Omental fat pad (tissue), 4 donors: ENCODE measurements around the gene CATSPERD. TPM values are rescaled to one million over a fixed set of nuclear protein-coding genes. Genes with fewer than 3 reads are reported as not detected.

Source experiments
- ATAC-seq: fragments of 150-250 bp; one replicate; pipeline ENCODE4 v1.9.1; 2016; ENCODE audit warnings: mild to moderate bottlenecking, moderate library complexity; ENCODE audit not compliant: low FRiP score
- DNase-seq: peaks from one replicate; pipeline ENCODE4 v3.0.0-alpha.2; 2019; ENCODE audit warnings: low spot score
- total RNA-seq, 4 donors: library from RNA; depleted of rRNA; stranded (reverse); fragments of >200 nt; gene quantifications; one replicate each; pipeline ENCODE4 v1.1.0, GENCODE V29; 2016
- TF ChIP-seq, protein P1 (sequence below), 3 donors: fragments of 450-650 bp; IDR thresholded peaks; one replicate each; pipeline ENCODE4 v1.5.1; 2016 to 2017; ENCODE audit warnings: antibody characterized with exemption in 3 of 3, mild to moderate bottlenecking in 3 of 3, moderate library complexity in 2 of 3

The CATSPERD gene
- total RNA-seq, 4 donors from 2014 or later: not detected

DNA sequence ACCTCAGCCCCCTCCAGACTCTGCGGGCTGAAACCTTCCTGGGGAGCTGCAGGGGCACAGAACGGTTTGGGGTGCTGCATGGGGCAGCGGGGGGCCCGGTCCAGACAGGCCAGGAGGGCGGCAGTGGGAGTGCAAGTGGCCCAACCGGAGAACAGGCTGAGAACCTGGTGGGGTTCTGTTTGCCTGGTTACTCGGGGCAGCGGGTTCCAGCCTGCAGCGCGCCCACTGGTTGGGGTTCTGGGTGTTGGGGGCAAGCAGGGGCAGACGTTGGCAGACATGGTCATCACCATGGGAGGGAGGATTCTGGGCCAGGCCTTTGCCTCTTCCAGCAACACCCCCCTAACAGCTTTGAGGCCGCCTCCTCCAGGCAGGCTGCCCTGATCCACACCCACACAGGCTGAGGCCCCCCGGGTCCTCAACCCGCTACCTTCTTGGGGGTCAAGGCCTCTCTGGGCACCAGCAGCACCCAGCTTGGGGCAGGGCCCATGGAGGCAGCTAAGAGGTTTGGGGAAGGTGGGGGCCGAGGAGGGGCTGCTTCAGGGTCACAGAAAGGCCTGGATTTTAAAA, 64.2 kb downstream of the CATSPERD start, which contains the start of gene PRR22:
PRR22 (minus strand) TSS at position 166 of the 567 bp plus-strand sequence; CDS start at position 80, 86 bp downstream.
- ATAC-seq (no peak), DNase-seq (no peak)
- TF ChIP-seq, protein P1, sequence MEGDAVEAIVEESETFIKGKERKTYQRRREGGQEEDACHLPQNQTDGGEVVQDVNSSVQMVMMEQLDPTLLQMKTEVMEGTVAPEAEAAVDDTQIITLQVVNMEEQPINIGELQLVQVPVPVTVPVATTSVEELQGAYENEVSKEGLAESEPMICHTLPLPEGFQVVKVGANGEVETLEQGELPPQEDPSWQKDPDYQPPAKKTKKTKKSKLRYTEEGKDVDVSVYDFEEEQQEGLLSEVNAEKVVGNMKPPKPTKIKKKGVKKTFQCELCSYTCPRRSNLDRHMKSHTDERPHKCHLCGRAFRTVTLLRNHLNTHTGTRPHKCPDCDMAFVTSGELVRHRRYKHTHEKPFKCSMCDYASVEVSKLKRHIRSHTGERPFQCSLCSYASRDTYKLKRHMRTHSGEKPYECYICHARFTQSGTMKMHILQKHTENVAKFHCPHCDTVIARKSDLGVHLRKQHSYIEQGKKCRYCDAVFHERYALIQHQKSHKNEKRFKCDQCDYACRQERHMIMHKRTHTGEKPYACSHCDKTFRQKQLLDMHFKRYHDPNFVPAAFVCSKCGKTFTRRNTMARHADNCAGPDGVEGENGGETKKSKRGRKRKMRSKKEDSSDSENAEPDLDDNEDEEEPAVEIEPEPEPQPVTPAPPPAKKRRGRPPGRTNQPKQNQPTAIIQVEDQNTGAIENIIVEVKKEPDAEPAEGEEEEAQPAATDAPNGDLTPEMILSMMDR (IDR thresholded peaks at IDR 0.05): no peak

DNA sequence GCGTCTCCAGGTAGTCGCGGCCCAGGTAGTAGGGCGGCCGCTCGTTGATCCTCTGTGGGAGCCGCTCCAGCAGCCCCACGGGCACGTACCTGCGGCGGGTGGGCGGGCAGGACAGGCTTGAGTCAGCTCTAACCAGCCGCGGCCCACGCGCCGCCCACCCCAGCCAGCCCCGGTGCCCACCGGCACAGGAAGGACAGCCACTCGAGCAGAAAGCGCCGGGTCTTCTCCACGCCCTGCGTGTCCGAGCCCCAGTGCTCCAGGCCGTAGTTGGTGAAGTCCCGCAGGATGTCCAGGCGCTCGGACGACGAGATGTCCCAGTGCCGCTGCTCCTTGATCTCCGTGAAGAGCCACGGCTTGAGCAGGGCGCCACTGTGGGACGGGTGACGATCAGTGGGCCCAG, 65.0 kb downstream of the CATSPERD start:
- TF ChIP-seq, protein P1 (IDR thresholded peaks at IDR 0.05): no peak
- no peak for DNase-seq
- no peak for ATAC-seq

DNA sequence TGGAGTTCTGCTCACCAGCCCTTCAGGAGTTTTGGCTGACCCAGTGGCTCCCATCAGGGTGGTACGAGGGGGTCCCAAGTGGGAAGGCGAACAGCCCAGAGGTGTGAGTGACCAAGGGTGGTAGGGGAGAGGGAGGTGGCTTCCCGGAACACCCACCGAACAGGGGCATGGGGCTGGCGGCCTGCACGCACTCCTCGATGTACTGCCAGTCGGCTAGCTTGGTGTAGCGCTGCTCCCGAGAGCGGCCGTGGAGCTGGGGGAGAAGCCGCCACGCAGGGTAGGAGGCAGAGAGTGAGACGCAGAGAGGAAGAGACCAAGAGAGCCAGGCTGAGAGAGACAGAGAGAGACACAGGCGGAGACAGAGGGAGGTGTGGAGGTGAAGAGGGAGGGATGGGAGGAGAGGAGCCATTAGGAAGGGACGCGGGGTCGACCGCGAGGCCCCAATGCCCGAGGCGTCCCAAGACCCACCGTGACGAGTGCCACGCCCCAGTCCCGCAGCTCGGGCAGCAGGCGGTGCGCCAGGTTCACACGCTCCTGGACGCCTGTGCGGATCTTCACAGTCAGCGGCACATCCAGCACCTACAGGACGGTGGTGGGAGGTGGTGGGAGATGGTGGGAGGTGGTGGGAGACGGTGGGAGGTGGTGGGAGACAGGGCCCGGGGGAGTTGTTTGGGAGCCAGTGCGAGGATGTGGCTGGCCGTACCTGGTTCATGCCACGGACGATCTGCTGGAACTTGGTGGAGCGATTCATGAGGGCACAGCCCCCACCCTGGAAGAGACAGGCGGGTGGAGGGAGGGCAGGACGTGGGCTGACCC, 66.4 kb downstream of the CATSPERD start:
- TF ChIP-seq, protein P1 (IDR thresholded peaks at IDR 0.05): no peak
- DNase-seq: no peak
- ATAC-seq: no peak

DNA sequence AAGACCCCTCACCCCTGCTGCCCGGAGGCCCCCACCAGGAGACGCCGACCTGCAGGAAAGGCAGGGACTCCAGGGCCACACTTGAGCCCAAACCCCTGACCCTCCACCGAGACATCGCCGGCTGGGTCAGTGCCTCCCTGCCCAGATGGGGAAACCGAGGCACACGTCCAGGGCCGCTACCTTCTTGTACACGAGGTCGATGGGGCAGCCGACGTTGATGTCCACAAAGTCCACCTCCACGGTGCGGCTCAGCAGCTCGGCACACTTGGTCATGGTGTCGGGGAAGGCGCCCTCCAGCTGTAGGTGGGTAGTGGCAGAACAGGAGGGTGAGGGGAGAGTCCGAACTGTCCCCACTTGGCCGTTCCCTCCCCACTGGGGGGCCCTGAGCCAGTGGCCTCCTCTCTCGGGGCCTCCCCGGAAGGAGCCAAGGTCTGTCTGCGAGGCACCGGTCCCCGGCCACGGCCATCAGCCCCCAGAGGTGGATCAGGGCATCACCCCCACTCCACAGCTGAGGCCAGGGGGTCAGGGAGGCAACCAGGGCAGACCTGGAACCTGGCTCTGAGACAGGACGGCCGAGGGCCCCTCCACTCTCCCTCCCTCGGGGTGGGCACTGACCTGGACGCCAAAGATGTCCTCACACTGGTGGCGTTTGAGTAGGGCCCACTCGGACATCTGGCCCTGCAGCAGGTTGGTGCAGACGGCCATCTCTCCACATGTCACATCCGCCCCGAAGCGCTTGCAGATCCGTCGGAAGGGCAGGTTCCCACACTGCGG, 67.2 kb downstream of the CATSPERD start:
- DNase-seq: no peak
- TF ChIP-seq, protein P1 (IDR thresholded peaks at IDR 0.05): no peak
- ATAC-seq: no peak

DNA sequence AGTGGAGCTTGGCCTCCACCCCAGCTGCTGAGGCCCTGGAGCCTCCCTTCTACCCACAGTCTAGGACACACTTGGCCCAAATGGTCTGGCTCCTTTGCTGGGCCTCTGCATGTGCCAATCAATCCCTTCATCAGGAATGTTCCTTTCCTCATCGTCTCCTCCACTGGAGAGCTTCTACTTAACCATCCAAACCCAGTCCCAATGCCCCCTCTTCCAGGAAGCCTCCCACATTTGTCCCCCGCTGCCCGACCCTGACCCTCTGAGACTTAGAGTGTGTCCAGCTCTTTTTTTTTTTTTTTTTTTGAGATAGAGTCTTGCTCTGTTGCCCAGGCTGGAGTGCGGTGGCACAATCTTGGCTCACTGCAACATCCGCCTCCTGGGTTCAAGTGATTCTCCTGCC, 68.0 kb downstream of the CATSPERD start:
- TF ChIP-seq, protein P1 (IDR thresholded peaks at IDR 0.05): no peak
- ATAC-seq (no peak), DNase-seq (no peak)

DNA sequence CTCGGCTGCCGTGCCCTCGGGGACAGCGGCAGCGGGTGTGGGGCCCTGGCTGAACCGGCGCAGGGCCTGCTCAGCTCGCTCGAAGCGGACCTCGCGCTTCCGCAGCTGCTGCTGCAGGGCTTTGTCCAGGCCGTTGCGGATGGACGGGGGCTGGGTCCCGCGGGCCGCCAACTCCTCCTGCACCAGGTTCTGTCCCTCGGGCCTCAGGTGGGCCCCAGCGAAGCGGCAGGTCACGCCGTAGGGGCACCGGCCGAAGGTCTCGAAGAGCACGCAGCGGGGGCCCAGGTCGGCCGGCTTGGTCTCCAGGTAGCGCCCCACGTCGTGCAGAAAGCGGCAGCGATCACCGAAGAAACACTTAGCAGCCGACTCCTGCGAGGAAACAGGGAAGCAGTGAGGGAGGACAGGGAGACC, 68.9 kb downstream of the CATSPERD start:
- TF ChIP-seq, protein P1 (IDR thresholded peaks at IDR 0.05): no peak
- no peak for DNase-seq
- no peak for ATAC-seq
